GM12872 (cell line): ENCODE data around the gene PYGO1.

Experiments used
- CTCF ChIP-seq: IDR thresholded peaks from 3 replicates; pipeline ENCODE4 v1.5.1; 2011; ENCODE audit warnings: low read depth, mild to moderate bottlenecking, low read length, moderate library complexity; ENCODE audit not compliant: insufficient read depth

PYGO1 gene

GRCh38 chr15:55518641-55519040, 69.5 kb downstream of the PYGO1 start:
- no peak for TF ChIP-seq CTCF

GRCh38 chr15:55518009-55518408, 70.1 kb downstream of the PYGO1 start:
- no peak for TF ChIP-seq CTCF

- no peak for TF ChIP-seq CTCF
Measured at GRCh38 chr15:55515991-55516776, 72.0 kb downstream of the PYGO1 start.

GRCh38 chr15:55515491-55515890, 72.7 kb downstream of the PYGO1 start:
- TF ChIP-seq CTCF: no peak

GRCh38 chr15:55514414-55514850, 73.7 kb downstream of the PYGO1 start:
- no peak for TF ChIP-seq CTCF

GRCh38 chr15:55513621-55514413, 74.3 kb downstream of the PYGO1 start:
- TF ChIP-seq CTCF: peak; percentile 69

GRCh38 chr15:55513152-55513551, 75.0 kb downstream of the PYGO1 start:
- no peak for TF ChIP-seq CTCF
